WTC11 (cell line): Measurements from ENCODE around the gene MYO15B. TPM values are rescaled to one million over a fixed set of nuclear protein-coding genes. Genes with fewer than 3 reads are reported as not detected.

ENCODE experiments used
- ATAC-seq: fragments of 200-7000 bp; cut with Tn5 transposase; 2 replicates; pipeline ENCODE4 v1.10.0; 2021; ENCODE audit warnings: mild to moderate bottlenecking, moderate library complexity
- CTCF ChIA-PET: fragments of 300-600 bp; sonication (Branson Sonifier 250); formaldehyde crosslinking; loops from one replicate; lab custom pipeline; 2021; ENCODE audit warnings: antibody characterized with exemption; lab: Charles Lee
- POLR2A ChIA-PET: fragments of 350-600 bp; sonication (Branson Sonifier 250); formaldehyde crosslinking; loops from one replicate; lab custom pipeline; 2021; ENCODE audit warnings: antibody characterized with exemption; lab: Charles Lee
- DNase-seq: peaks from one replicate; pipeline ENCODE4 v3.0.0; 2021; ENCODE audit warnings: low spot score
- H3K27ac Mint-ChIP-seq: 2 replicates; pipeline ENCODE4 v1.8.0; 2021; ENCODE audit warnings: mixed read lengths
- H3K27me3 Mint-ChIP-seq: 2 replicates; pipeline ENCODE4 v1.8.0; 2021; ENCODE audit warnings: low read depth, mild to moderate bottlenecking, moderate library complexity, mixed read lengths
- H3K36me3 Mint-ChIP-seq: 2 replicates; pipeline ENCODE4 v1.8.0; 2021; ENCODE audit warnings: mixed read lengths
- H3K4me1 Mint-ChIP-seq: 2 replicates; pipeline ENCODE4 v1.8.0; 2022; ENCODE audit warnings: mixed read lengths
- H3K4me3 Mint-ChIP-seq: 2 replicates; pipeline ENCODE4 v1.8.0; 2021; ENCODE audit warnings: mild to moderate bottlenecking, moderate library complexity, mixed read lengths
- H3K9me3 Mint-ChIP-seq: 2 replicates; pipeline ENCODE4 v1.8.0; 2021; ENCODE audit warnings: mixed read lengths
- CBFB ChIP-seq: sonication (generic); formaldehyde crosslinking; IDR thresholded peaks from 2 replicates; pipeline ENCODE4 v1.8.1; 2022; ENCODE audit warnings: mild to moderate bottlenecking, low read depth, missing genetic modification reagents
- CREB1 ChIP-seq: sonication (generic); formaldehyde crosslinking; IDR thresholded peaks from 2 replicates; pipeline ENCODE4 v1.8.0; 2023; ENCODE audit warnings: mild to moderate bottlenecking, missing genetic modification reagents
- ELF4 ChIP-seq: sonication (generic); formaldehyde crosslinking; IDR thresholded peaks from 2 replicates; pipeline ENCODE4 v1.8.1; 2022; ENCODE audit warnings: low read depth, mild to moderate bottlenecking, moderate library complexity, missing genetic modification reagents
- IRF2 ChIP-seq: sonication (generic); formaldehyde crosslinking; IDR thresholded peaks from 2 replicates; pipeline ENCODE4 v1.8.0; 2022; ENCODE audit warnings: low read depth, missing genetic modification reagents, borderline replicate concordance
- KAT7 ChIP-seq: sonication (generic); formaldehyde crosslinking; IDR thresholded peaks from 2 replicates; pipeline ENCODE4 v1.8.1; 2023; ENCODE audit warnings: missing genetic modification reagents, mild to moderate bottlenecking, borderline replicate concordance
- MYBL2 ChIP-seq: sonication (generic); formaldehyde crosslinking; IDR thresholded peaks from 2 replicates; pipeline ENCODE4 v1.8.1; 2023; ENCODE audit warnings: mild to moderate bottlenecking, moderate library complexity, missing genetic modification reagents
- NR1H2 ChIP-seq: sonication (generic); formaldehyde crosslinking; IDR thresholded peaks from 2 replicates; pipeline ENCODE4 v1.9.0; 2021; ENCODE audit warnings: mild to moderate bottlenecking, moderate library complexity, missing genetic modification reagents
- NR3C1 ChIP-seq: sonication (generic); formaldehyde crosslinking; conservative IDR thresholded peaks from 2 replicates; pipeline ENCODE4 v1.8.1; 2023; ENCODE audit warnings: low read depth, mild to moderate bottlenecking, missing genetic modification reagents
- PRRX2 ChIP-seq: fragments of 250-450 bp; sonication (Bioruptor Pico); IDR thresholded peaks from 2 replicates; pipeline ENCODE4 v1.8.0; 2021; ENCODE audit warnings: mild to moderate bottlenecking
- SOX15 ChIP-seq: fragments of 250-450 bp; sonication (Bioruptor Pico); IDR thresholded peaks from 2 replicates; pipeline ENCODE4 v1.9.0; 2021; ENCODE audit warnings: mild to moderate bottlenecking
- SP1 ChIP-seq: sonication (generic); formaldehyde crosslinking; conservative IDR thresholded peaks from 2 replicates; pipeline ENCODE4 v1.8.1; 2022; ENCODE audit warnings: missing genetic modification reagents
- TCF7 ChIP-seq: sonication (generic); formaldehyde crosslinking; IDR thresholded peaks from 2 replicates; pipeline ENCODE4 v1.8.0; 2022; ENCODE audit warnings: mild to moderate bottlenecking, low read depth, missing genetic modification reagents, moderate library complexity
- ZNF138 ChIP-seq: sonication (generic); formaldehyde crosslinking; conservative IDR thresholded peaks from 2 replicates; pipeline ENCODE4 v1.8.1; 2022; ENCODE audit warnings: mild to moderate bottlenecking, moderate library complexity, missing genetic modification reagents
- ZNF416 ChIP-seq: fragments of 250-450 bp; sonication (Bioruptor Pico); IDR thresholded peaks from 2 replicates; pipeline ENCODE4 v1.9.0; 2021; ENCODE audit warnings: mild to moderate bottlenecking, inconsistent platforms
- ZNF423 ChIP-seq: fragments of 250-450 bp; sonication (Bioruptor Pico); IDR thresholded peaks from 2 replicates; pipeline ENCODE4 v2.1.2; 2022; ENCODE audit warnings: mild to moderate bottlenecking, moderate library complexity
- total RNA-seq: library from RNA; stranded (reverse); gene quantifications from 3 replicates; pipeline ENCODE4 v1.2.3, GENCODE V29; 2021
- TF ChIP-seq, protein P1 (sequence below): sonication (generic); formaldehyde crosslinking; conservative IDR thresholded peaks from 2 replicates; pipeline ENCODE4 v1.8.1; 2022; ENCODE audit warnings: mild to moderate bottlenecking, missing genetic modification reagents
- TF ChIP-seq, protein P2 (sequence below): sonication (generic); formaldehyde crosslinking; IDR thresholded peaks from 2 replicates; pipeline ENCODE4 v1.8.0; 2022; ENCODE audit warnings: mild to moderate bottlenecking, missing genetic modification reagents
- TF ChIP-seq, protein P3 (sequence below): sonication (generic); formaldehyde crosslinking; IDR thresholded peaks from 2 replicates; pipeline ENCODE4 v1.8.0; 2022; ENCODE audit warnings: mild to moderate bottlenecking, missing genetic modification reagents
- TF ChIP-seq, protein P4 (sequence below): sonication (generic); formaldehyde crosslinking; IDR thresholded peaks from 2 replicates; pipeline ENCODE4 v1.8.1; 2022; ENCODE audit warnings: low read depth, mild to moderate bottlenecking, moderate library complexity, missing genetic modification reagents, borderline replicate concordance
- TF ChIP-seq, protein P5 (sequence below): sonication (generic); formaldehyde crosslinking; IDR thresholded peaks from 2 replicates; pipeline ENCODE4 v1.8.1; 2023; ENCODE audit warnings: mild to moderate bottlenecking, moderate library complexity, missing genetic modification reagents
- TF ChIP-seq, protein P6 (sequence below): sonication (generic); formaldehyde crosslinking; conservative IDR thresholded peaks from 2 replicates; pipeline ENCODE4 v1.8.1; 2023; ENCODE audit warnings: mild to moderate bottlenecking, low read depth, missing genetic modification reagents, moderate library complexity
- TF ChIP-seq, protein P7 (sequence below): sonication (generic); formaldehyde crosslinking; IDR thresholded peaks from 2 replicates; pipeline ENCODE4 v1.8.1; 2023; ENCODE audit warnings: mild to moderate bottlenecking, missing genetic modification reagents
- TF ChIP-seq, protein P8 (sequence below): sonication (generic); formaldehyde crosslinking; IDR thresholded peaks from 2 replicates; pipeline ENCODE4 v1.8.1; 2023; ENCODE audit warnings: mild to moderate bottlenecking, missing genetic modification reagents, borderline replicate concordance

Gene MYO15B
- total RNA-seq, 1 experiment from 2014 or later: 35.6 TPM

DNA sequence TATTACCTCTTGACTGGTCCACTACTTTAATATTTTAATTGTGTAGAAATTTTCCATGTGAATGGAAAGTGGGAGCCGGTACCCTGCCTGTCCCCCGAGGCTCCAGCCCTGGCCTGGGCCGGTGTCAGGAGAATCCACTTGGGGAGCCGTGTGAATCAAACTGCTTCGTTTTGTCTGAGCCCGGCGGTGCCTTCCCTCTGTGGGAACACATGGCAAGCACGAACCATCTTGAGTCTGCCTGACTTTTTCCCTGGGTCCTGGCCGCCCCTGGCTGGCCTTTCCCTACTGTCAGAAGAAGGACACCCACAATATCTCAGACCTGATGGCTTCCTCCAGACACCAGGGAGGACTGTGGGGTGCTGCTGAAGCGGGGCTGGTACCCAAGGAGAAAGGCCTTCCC lies 12.4 kb upstream of the MYO15B start:
- H3K9me3 Mint-ChIP-seq: no peaks in the 10 kb centered on the region
- peaks cover 4% of the 10 kb centered on the region for H3K4me1 Mint-ChIP-seq
- no peak for DNase-seq
- no peaks in the 10 kb centered on the region; the same call in 1 of the 2 replicates for H3K27me3 Mint-ChIP-seq
- no peak for TF ChIP-seq IRF2 (CRISPR knock-in tag)
- no peak for TF ChIP-seq ZNF423
- TF ChIP-seq, protein P1, sequence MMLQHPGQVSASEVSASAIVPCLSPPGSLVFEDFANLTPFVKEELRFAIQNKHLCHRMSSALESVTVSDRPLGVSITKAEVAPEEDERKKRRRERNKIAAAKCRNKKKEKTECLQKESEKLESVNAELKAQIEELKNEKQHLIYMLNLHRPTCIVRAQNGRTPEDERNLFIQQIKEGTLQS (CRISPR knock-in tag): no peak
- TF ChIP-seq, protein P2, sequence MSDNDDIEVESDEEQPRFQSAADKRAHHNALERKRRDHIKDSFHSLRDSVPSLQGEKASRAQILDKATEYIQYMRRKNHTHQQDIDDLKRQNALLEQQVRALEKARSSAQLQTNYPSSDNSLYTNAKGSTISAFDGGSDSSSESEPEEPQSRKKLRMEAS (CRISPR knock-in tag): no peak
- TF ChIP-seq, protein P3, sequence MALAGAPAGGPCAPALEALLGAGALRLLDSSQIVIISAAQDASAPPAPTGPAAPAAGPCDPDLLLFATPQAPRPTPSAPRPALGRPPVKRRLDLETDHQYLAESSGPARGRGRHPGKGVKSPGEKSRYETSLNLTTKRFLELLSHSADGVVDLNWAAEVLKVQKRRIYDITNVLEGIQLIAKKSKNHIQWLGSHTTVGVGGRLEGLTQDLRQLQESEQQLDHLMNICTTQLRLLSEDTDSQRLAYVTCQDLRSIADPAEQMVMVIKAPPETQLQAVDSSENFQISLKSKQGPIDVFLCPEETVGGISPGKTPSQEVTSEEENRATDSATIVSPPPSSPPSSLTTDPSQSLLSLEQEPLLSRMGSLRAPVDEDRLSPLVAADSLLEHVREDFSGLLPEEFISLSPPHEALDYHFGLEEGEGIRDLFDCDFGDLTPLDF: no peak
- TF ChIP-seq NR1H2 (CRISPR knock-in tag): no peak
- TF ChIP-seq KAT7: no peak
- TF ChIP-seq ZNF138 (CRISPR knock-in tag): no peak
- TF ChIP-seq, protein P4, sequence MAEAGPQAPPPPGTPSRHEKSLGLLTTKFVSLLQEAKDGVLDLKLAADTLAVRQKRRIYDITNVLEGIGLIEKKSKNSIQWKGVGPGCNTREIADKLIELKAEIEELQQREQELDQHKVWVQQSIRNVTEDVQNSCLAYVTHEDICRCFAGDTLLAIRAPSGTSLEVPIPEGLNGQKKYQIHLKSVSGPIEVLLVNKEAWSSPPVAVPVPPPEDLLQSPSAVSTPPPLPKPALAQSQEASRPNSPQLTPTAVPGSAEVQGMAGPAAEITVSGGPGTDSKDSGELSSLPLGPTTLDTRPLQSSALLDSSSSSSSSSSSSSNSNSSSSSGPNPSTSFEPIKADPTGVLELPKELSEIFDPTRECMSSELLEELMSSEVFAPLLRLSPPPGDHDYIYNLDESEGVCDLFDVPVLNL (CRISPR knock-in tag): no peak
- no peak for TF ChIP-seq ZNF416 (CRISPR knock-in tag)
- TF ChIP-seq SP1 (CRISPR knock-in tag): no peak
- TF ChIP-seq, protein P5, sequence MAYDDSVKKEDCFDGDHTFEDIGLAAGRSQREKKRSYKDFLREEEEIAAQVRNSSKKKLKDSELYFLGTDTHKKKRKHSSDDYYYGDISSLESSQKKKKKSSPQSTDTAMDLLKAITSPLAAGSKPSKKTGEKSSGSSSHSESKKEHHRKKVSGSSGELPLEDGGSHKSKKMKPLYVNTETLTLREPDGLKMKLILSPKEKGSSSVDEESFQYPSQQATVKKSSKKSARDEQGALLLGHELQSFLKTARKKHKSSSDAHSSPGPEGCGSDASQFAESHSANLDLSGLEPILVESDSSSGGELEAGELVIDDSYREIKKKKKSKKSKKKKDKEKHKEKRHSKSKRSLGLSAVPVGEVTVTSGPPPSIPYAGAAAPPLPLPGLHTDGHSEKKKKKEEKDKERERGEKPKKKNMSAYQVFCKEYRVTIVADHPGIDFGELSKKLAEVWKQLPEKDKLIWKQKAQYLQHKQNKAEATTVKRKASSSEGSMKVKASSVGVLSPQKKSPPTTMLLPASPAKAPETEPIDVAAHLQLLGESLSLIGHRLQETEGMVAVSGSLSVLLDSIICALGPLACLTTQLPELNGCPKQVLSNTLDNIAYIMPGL (CRISPR knock-in tag): no peak
- TF ChIP-seq, protein P6, sequence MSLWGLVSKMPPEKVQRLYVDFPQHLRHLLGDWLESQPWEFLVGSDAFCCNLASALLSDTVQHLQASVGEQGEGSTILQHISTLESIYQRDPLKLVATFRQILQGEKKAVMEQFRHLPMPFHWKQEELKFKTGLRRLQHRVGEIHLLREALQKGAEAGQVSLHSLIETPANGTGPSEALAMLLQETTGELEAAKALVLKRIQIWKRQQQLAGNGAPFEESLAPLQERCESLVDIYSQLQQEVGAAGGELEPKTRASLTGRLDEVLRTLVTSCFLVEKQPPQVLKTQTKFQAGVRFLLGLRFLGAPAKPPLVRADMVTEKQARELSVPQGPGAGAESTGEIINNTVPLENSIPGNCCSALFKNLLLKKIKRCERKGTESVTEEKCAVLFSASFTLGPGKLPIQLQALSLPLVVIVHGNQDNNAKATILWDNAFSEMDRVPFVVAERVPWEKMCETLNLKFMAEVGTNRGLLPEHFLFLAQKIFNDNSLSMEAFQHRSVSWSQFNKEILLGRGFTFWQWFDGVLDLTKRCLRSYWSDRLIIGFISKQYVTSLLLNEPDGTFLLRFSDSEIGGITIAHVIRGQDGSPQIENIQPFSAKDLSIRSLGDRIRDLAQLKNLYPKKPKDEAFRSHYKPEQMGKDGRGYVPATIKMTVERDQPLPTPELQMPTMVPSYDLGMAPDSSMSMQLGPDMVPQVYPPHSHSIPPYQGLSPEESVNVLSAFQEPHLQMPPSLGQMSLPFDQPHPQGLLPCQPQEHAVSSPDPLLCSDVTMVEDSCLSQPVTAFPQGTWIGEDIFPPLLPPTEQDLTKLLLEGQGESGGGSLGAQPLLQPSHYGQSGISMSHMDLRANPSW (CRISPR knock-in tag): no peak
- TF ChIP-seq ELF4 (CRISPR knock-in tag): no peak
- no peak for TF ChIP-seq SOX15
- TF ChIP-seq NR3C1: no peak
- H3K27ac Mint-ChIP-seq: peak overlapping the region; percentile 62; the same call in 1 of the 2 replicates
- 0 out of 2 replicates have a peak, but pooled peaks cover 3% of the 10 kb centered on the region for H3K36me3 Mint-ChIP-seq
- ChIA-PET POLR2A (no interaction called here), CTCF (no interaction called here)
- ATAC-seq: no peak
- no peak overlapping the region for H3K4me3 Mint-ChIP-seq

DNA sequence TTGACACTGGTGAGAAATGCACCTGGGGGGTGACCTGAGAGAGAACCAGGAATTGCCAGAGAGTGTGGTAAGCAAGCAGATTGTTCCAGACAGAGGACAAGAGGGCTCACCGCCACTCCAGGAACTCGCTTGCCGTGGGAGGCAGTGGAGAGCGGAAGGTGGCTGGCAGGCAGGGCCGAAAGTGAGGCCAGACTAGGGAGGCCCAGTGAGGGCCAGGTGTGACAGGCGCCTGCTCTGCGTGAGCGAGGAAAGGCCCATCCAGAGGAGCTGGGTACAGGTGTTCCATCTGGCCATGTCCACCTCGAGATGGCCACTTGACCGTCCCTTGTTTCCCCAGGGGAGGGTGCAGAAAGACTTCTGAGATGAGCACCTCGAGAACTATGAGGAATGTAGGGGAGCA lies 11.9 kb upstream of the MYO15B start:
- no peak overlapping the region for H3K4me3 Mint-ChIP-seq
- H3K9me3 Mint-ChIP-seq: 0 out of 2 replicates have a peak, but pooled peaks cover 3% of the 10 kb centered on the region
- no peak for TF ChIP-seq SP1 (CRISPR knock-in tag)
- no peak for TF ChIP-seq CREB1 (CRISPR knock-in tag)
- TF ChIP-seq, protein P7, sequence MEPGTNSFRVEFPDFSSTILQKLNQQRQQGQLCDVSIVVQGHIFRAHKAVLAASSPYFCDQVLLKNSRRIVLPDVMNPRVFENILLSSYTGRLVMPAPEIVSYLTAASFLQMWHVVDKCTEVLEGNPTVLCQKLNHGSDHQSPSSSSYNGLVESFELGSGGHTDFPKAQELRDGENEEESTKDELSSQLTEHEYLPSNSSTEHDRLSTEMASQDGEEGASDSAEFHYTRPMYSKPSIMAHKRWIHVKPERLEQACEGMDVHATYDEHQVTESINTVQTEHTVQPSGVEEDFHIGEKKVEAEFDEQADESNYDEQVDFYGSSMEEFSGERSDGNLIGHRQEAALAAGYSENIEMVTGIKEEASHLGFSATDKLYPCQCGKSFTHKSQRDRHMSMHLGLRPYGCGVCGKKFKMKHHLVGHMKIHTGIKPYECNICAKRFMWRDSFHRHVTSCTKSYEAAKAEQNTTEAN: no peak
- TF ChIP-seq, protein P8, sequence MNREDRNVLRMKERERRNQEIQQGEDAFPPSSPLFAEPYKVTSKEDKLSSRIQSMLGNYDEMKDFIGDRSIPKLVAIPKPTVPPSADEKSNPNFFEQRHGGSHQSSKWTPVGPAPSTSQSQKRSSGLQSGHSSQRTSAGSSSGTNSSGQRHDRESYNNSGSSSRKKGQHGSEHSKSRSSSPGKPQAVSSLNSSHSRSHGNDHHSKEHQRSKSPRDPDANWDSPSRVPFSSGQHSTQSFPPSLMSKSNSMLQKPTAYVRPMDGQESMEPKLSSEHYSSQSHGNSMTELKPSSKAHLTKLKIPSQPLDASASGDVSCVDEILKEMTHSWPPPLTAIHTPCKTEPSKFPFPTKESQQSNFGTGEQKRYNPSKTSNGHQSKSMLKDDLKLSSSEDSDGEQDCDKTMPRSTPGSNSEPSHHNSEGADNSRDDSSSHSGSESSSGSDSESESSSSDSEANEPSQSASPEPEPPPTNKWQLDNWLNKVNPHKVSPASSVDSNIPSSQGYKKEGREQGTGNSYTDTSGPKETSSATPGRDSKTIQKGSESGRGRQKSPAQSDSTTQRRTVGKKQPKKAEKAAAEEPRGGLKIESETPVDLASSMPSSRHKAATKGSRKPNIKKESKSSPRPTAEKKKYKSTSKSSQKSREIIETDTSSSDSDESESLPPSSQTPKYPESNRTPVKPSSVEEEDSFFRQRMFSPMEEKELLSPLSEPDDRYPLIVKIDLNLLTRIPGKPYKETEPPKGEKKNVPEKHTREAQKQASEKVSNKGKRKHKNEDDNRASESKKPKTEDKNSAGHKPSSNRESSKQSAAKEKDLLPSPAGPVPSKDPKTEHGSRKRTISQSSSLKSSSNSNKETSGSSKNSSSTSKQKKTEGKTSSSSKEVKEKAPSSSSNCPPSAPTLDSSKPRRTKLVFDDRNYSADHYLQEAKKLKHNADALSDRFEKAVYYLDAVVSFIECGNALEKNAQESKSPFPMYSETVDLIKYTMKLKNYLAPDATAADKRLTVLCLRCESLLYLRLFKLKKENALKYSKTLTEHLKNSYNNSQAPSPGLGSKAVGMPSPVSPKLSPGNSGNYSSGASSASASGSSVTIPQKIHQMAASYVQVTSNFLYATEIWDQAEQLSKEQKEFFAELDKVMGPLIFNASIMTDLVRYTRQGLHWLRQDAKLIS (CRISPR knock-in tag): no peak
- no peak for TF ChIP-seq PRRX2 (CRISPR knock-in tag)
- TF ChIP-seq TCF7 (CRISPR knock-in tag): no peak
- no peak for TF ChIP-seq CBFB (CRISPR knock-in tag)
- TF ChIP-seq, protein P2 (CRISPR knock-in tag): no peak
- no peak for TF ChIP-seq MYBL2 (CRISPR knock-in tag)

More for the DNA sequence above, 11.9 kb upstream of the MYO15B start:
- ATAC-seq (no peak), DNase-seq (no peak)
- Mint-ChIP-seq H3K4me1 (peaks cover 4% of the 10 kb centered on the region), H3K36me3 (0 out of 2 replicates have a peak, but pooled peaks cover under 1% of the 10 kb centered on the region), H3K27me3 (peaks cover 3% of the 10 kb centered on the region; the same call in 1 of the 2 replicates), H3K27ac (peak overlapping the region; percentile 62; the same call in 1 of the 2 replicates)
- POLR2A ChIA-PET: no interaction called here
- CTCF ChIA-PET: interaction anchor here (1.4 kb wide), 1 partner anchor 26 kb away, joined by 5 read pairs; no protein-coding TSS in a partner anchor
